K562 (cell line): ENCODE measurements around the gene PELI1. TPM values are rescaled to one million over a fixed set of nuclear protein-coding genes. Genes with fewer than 3 reads are reported as not detected.

ENCODE experiments used
- ARID4B ChIP-seq: sonication (generic); formaldehyde crosslinking; IDR thresholded peaks from 2 replicates; pipeline ENCODE4 v1.8.0; 2022; ENCODE audit warnings: mild to moderate bottlenecking, missing genetic modification reagents
- CEBPB ChIP-seq: fragments of 450-650 bp; IDR thresholded peaks from 2 replicates; pipeline ENCODE4 v1.6.1; 2016; ENCODE audit warnings: missing genetic modification characterization, missing compliant biosample characterization
- FOXP1 ChIP-seq: sonication (generic); formaldehyde crosslinking; IDR thresholded peaks from 2 replicates; pipeline ENCODE4 v1.8.0; 2022; ENCODE audit warnings: mild to moderate bottlenecking, missing genetic modification reagents
- HSF4 ChIP-seq: fragments of 250-450 bp; sonication (Bioruptor Pico); IDR thresholded peaks from 2 replicates; pipeline ENCODE4 v2.1.2; 2022; ENCODE audit warnings: mild to moderate bottlenecking, moderate library complexity, borderline replicate concordance
- MTA1 ChIP-seq: fragments of 450-650 bp; IDR thresholded peaks from 2 replicates; pipeline ENCODE4 v1.6.1; 2017; ENCODE audit warnings: borderline replicate concordance
- PPARD ChIP-seq: fragments of 250-450 bp; sonication (Bioruptor Pico); IDR thresholded peaks from 2 replicates; pipeline ENCODE4 v1.8.0; 2022; ENCODE audit warnings: inconsistent platforms, mild to moderate bottlenecking, moderate library complexity
- RFX1 ChIP-seq: fragments of 450-650 bp; IDR thresholded peaks from 2 replicates; pipeline ENCODE4 v1.6.1; 2016; ENCODE audit warnings: mild to moderate bottlenecking, moderate library complexity
- RREB1 ChIP-seq: fragments of 250-450 bp; sonication (Bioruptor Pico); IDR thresholded peaks from 2 replicates; pipeline ENCODE4 v1.4.0; 2020
- SMARCB1 ChIP-seq: IDR thresholded peaks from 2 replicates; pipeline ENCODE4 v1.6.1; 2011; ENCODE audit warnings: improper control_type of control experiment, low read depth; ENCODE audit not compliant: insufficient read length
- TAF9B ChIP-seq: fragments of 450-650 bp; IDR thresholded peaks from 2 replicates; pipeline ENCODE4 v1.6.1; 2018; ENCODE audit warnings: mild to moderate bottlenecking; ENCODE audit not compliant: partially characterized antibody
- polyA plus RNA-seq, 8 experiments: library from polyadenylated mRNA; depleted of rRNA in 4 of 8; stranded (reverse) in 5 of 8; unstranded in 3 of 8; fragments of >200 nt; fragmentation: Nextera tagmentation in 2 of 8; fragmentation: Illumina TruSeq in 1 of 8; extraction: Ambion mirVana in 2 of 8; extraction: Trizol in 1 of 8; gene quantifications; 2 replicates each; pipeline versions ENCODE4 v1.2.1 to v1.2.3, GENCODE V29; 2011 to 2014; ENCODE audit warnings: inconsistent platforms in 1 of 8, missing spikeins in 1 of 8
- total RNA-seq, 7 experiments: library from RNA; depleted of rRNA in 6 of 7; stranded (reverse); fragments of >200 nt in 6 of 7; fragmentation: Illumina TruSeq in 2 of 7; extraction: Trizol in 2 of 7; gene quantifications; 2 replicates each; pipeline versions ENCODE4 v1.2.1 to v1.2.3, GENCODE V29; 2011 to 2021; ENCODE audit warnings: low replicate concordance in 1 of 7

The PELI1 gene
- total and polyA plus RNA-seq, 9 of the 15 experiments (the other 6 are each of a cell fraction or from before 2014, with no cell fraction given), result 3.3 to 19.2 (median 12.5) TPM

- peak; percentile 75 for TF ChIP-seq ARID4B
- TF ChIP-seq TAF9B, result no peak
- TF ChIP-seq RREB1 (CRISPR knock-in tag), result peak; percentile 62; the same call in 1 of the 2 replicates
- TF ChIP-seq CEBPB (tag), result no peak
- TF ChIP-seq RFX1, result peak; percentile 99
- TF ChIP-seq MTA1, result no peak
- 0 out of 2 replicates have a peak, but pooled peaks have one; percentile 30 for TF ChIP-seq FOXP1 (CRISPR knock-in tag)
- no peak for TF ChIP-seq PPARD (CRISPR knock-in tag)
- TF ChIP-seq HSF4 (CRISPR knock-in tag), result no peak
- no peak for TF ChIP-seq SMARCB1
Observed at GRCh38 chr2:64144057-64145013, at the start of gene PELI1 (continued).
